GM12891 (cell line): Measurements from ENCODE around the gene PRELID3B.

Experiments
- POLR2A ChIP-seq: IDR thresholded peaks from 2 replicates; pipeline ENCODE4 v1.6.1; 2011; ENCODE audit warnings: low read depth, low read length, control low read depth
- POLR2AphosphoS5 ChIP-seq: IDR thresholded peaks from 2 replicates; pipeline ENCODE4 v1.6.1; 2011; ENCODE audit warnings: low read depth, low read length, control low read depth

GRCh38 chr20:59086923-59087322 is 44.3 kb upstream of the PRELID3B start:
- TF ChIP-seq POLR2A, result no peak
- no peak for TF ChIP-seq POLR2AphosphoS5
